NB4 (cell line): ENCODE data around the gene ANKRD28.

Source experiments
- DNase-seq: peaks from one replicate; pipeline ENCODE4 v3.0.0; 2010; ENCODE audit warnings: low read depth
- H3K4me3 ChIP-seq: one replicate; pipeline ENCODE4 v1.5.1; 2011; ENCODE audit warnings: mild to moderate bottlenecking, low read depth, low read length, moderate library complexity
- CTCF ChIP-seq: IDR thresholded peaks from one replicate; pipeline ENCODE4 v1.5.1; 2012; ENCODE audit warnings: low read depth, low read length
- MAX ChIP-seq: IDR thresholded peaks from 2 replicates; pipeline ENCODE4 v1.6.1; 2011; ENCODE audit warnings: low read depth, low read length
- MYC ChIP-seq: IDR thresholded peaks from 2 replicates; pipeline ENCODE4 v1.6.1; 2011; ENCODE audit warnings: low read depth, low read length
- POLR2A ChIP-seq: IDR thresholded peaks from 2 replicates; pipeline ENCODE4 v1.6.1; 2011; ENCODE audit warnings: mild to moderate bottlenecking; ENCODE audit not compliant: insufficient read length; ENCODE audit errors: extremely low read depth

Gene ANKRD28

GRCh38 chr3:15839568-15839967 is 41.8 kb upstream of the ANKRD28 start:
- H3K4me3 ChIP-seq: no peak overlapping the region
- DNase-seq: no peak
- TF ChIP-seq POLR2A (no peak), MAX (no peak), CTCF (no peak), MYC (no peak)

- TF ChIP-seq MYC (no peak), MAX (no peak), CTCF (no peak), POLR2A (no peak)
These were observed 34.1 kb upstream of the ANKRD28 start for GRCh38 chr3:15831927-15832326.

DNA sequence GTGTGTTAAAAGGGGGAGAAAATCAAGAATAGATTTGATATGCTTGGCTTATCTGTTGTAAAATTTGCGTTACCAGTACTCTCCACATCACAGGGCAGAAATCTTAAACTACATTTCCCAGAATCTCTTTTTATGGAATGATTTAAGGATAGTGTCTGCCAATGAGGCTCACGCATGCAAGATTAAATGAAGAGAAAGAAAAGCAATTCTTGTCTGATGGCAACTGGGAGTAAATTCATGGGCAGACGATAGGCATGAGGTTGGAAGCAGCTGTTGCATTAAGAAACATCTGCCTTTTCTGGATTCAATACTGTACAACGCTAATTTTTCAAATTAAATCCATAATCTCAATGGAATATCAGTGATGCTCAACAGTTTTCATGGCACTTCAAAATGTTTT is 27.2 kb upstream of the ANKRD28 start:
- H3K4me3 ChIP-seq: no peak overlapping the region
- no peak for DNase-seq
- TF ChIP-seq MYC: no peak
- TF ChIP-seq CTCF: no peak
- TF ChIP-seq POLR2A: no peak
- no peak for TF ChIP-seq MAX

More at GRCh38 chr3:15831927-15832326, 34.1 kb upstream of the ANKRD28 start:
- no peak for DNase-seq
- H3K4me3 ChIP-seq: no peak overlapping the region

- no peak for TF ChIP-seq MAX
- DNase-seq: no peak
- no peak overlapping the region for H3K4me3 ChIP-seq
These were observed 25.3 kb upstream of the ANKRD28 start for GRCh38 chr3:15823092-15823491.

- no peak for DNase-seq
- no peak for TF ChIP-seq MYC
- no peak overlapping the region for H3K4me3 ChIP-seq
These were observed 24.5 kb upstream of the ANKRD28 start for GRCh38 chr3:15822281-15822680.

DNA sequence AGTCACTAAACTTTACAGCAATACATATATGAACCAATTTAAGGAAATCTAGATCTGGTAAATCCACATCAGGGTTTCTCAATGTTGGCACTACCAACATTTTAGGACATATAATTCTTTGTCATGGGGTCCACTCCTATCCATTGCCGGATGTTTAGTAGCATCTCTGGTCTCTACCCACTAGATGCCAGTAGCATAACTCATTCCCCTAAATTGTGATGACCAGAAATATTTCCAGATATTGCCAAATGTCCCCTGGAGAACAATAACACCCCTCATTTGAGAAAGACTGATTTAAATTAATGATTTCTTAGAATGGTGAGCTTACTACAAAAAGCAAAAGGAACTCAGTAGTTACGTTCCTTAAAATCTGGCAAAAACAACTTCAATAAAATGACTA is 23.1 kb upstream of the ANKRD28 start:
- DNase-seq: no peak
- H3K4me3 ChIP-seq: no peak overlapping the region
- TF ChIP-seq MYC: no peak
- TF ChIP-seq CTCF: no peak
- TF ChIP-seq POLR2A: no peak
- no peak for TF ChIP-seq MAX

DNA sequence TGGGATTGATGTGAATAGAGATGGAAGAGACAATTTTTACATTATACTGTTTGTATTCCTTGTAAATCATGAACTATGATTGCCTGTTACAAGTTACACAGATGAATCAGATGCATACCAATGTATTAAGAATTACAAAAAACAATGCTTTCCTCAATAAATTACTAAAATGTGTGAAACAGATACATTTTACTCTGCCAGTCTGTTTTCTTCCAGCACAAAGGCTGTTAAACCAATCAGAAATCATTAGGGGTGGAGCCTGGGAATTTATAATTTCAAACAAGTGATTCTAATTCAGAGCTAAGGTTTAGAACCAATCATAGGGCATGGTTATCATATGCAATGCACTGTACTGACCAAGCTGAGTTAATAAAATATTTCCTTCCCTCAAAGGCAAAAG is 21.8 kb upstream of the ANKRD28 start:
- DNase-seq: no peak
- no peak overlapping the region for H3K4me3 ChIP-seq
- no peak for TF ChIP-seq POLR2A
- TF ChIP-seq CTCF: no peak
- TF ChIP-seq MAX: no peak
- no peak for TF ChIP-seq MYC
